GM19397 (cell line): Measurements from ENCODE around the gene PPP6R1.
"Not testable (repeated sequence)": the region's sequence is repeated elsewhere in the genome, so short reads cannot be mapped to it uniquely, and the experiment has no call there.

ENCODE experiments used
- ATAC-seq: cut with Tn5 transposase; IDR thresholded peaks from one replicate; pipeline ENCODE4 v1.9.1; 2021; ENCODE audit warnings: mild to moderate bottlenecking, moderate library complexity; ENCODE audit not compliant: unreplicated experiment

Gene PPP6R1

DNA sequence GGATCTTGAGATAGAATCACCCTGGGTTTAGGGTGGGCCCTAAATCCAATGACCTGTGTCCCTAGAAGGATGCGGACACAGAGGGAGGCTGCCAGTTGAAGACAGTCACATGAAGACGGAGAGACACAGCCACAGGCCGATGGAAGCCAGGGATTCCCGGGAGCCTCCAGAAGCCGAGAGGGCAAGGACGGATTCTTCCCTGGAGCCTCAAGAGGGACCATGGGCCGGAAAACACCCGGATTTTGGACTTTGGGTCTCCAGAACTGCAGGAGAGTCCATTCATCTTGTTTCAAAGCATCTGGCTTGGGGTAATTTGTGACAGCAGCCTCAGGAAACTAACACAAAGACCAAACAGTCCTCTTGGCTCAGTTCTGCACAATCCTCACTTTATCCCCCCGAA is 32.5 kb downstream of the PPP6R1 start:
- ATAC-seq, result no peak

GRCh38 chr19:55225415-55225958 is 33.3 kb downstream of the PPP6R1 start:
- no peak for ATAC-seq

DNA sequence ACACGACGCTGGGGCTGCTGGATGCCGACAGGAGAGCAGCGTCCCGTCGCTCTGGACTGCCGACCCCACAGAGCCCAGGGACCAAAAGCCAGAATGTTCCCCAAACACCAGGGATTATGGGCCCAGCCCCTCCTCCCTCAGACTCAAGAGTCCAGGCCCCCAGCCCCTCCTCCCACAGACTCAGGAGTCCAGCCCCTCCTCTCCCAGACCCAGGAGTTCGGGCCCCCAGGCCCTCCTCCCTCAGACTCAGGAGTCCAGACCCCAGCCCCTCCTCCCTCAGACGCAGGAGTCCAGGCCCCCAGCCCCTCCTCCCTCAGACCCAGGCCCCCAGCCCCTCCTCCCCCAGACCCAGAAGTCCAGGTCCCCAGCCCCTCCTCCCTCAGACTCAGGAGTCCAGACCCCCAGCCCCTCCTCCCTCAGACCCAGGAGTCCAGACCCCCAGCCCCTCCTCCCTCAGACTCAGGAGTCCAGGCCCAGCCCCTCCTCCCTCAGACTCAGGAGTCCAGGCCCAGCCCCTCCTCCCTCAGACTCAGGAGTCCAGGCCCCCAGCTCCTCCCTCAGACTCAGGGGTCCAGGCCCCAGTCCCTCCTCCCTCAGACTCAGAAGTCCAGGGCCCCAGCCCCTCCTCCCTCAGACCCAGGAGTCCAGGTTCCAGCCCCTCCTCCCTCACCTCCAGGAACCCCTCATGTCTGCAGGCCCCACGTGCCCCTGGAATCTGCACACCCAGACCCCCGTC is 34.0 kb downstream of the PPP6R1 start:
- ATAC-seq, result not testable (repeated sequence)

GRCh38 chr19:55224038-55224665 is 34.7 kb downstream of the PPP6R1 start:
- ATAC-seq, result no peak

DNA sequence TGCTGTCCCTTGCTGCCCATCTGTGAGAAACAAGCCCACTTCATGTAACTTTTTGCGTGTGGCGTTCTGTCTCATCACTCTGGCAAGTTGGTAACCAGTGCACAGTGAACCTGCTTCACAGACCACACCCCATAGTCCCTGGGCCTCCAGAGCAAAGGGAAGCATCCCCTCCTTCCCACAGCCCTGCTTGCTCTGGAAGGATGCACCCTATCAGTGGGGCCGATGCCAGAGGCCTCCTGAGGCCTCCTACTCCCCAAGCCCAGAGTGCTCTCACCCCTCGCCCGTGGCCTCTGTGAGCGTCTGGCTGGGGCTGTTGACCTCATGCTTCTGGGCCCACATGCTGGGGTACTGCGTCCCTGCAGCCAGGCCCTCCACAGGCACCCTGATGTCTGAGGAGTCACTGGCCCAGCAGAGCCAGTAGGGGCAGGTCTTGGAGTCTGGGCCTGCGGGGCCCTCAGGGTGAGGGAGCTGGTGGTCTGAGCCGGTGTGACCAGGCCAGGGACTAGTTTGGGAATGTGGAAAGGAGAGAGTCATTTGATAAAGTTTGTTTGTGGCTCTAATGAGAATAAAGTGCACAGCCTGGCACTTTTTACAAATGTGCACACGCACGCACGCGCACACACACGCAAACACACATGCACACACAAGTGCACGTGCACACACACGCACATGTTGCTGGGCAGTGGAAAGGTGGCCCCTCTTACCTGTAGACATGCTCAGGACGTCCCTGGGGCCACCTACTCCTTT is 35.4 kb downstream of the PPP6R1 start:
- ATAC-seq, result no peak

DNA sequence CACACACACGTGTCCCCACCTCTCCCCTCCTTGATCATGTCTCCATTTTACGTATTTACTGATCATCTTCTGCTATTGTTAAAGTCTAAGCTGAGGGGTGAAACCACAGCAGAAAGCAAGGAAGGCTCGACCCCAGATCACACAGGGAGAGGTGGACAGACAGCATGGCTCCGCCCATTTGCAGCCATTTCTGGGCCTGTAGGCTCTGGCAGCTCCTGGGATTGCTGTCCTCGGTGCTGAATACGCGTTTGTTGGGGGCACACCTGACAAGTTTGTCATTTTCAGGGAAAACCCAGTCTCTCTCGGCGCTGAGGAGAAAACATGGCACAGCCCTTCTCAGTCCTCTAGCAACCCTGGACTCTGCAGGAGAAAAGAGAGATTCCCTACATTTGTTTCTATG is 38.3 kb downstream of the PPP6R1 start:
- ATAC-seq, result no peak

DNA sequence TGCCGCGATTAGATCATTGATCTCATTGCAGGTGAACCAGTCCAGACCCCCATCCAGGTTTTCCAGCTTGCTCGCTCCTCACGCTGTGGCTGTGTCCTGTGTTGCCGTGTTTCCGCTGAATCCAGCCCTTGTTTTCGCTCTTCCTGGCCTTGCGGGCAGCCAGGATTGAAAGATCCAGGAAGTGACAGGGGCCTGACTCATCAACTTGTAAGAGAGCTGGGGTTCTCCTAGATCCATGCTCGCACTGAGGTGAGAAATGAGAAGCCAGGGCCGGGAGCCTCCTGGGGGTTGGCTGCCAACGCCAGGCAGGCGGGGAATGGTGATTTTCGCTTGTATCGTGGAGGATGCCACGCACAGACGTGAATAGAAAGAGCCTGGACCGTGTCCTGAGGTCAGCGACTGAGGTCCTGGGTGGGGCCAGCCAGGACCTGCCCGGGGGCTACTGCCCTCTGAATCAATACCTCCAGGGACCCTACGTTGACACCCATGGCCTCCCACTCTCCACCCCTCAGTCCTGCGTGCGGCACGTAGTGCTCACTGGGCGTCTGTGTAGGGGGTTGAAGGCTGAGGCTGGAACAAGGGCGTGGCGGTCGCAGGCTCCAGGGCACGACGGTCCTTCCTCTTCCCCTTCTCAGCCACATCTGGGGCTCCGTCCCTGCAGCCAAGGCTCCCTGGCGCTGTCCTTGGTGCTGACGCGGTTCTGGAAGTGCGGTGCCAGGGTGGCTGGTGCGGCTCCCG is 42.2 kb downstream of the PPP6R1 start:
- ATAC-seq, result no peak

DNA sequence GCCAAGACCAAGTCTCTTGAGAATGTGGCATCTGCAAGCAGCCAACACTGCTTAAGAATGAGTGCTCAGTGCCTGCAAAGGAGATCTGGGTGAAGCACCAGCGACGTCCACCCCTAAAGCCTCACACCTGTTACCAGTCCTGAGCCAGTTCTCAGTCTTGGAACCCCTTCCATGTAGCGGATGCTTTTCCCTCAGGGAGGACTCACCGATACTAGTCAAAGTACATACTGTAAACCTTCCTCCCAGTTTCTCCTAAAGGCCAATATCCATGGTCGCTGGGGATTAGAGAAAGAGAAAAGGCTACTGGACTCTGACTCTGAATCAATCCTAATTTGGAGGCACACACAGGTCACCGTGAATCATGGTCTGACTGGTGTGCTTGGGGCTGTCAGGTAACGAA is 45.3 kb downstream of the PPP6R1 start:
- ATAC-seq, result no peak

DNA sequence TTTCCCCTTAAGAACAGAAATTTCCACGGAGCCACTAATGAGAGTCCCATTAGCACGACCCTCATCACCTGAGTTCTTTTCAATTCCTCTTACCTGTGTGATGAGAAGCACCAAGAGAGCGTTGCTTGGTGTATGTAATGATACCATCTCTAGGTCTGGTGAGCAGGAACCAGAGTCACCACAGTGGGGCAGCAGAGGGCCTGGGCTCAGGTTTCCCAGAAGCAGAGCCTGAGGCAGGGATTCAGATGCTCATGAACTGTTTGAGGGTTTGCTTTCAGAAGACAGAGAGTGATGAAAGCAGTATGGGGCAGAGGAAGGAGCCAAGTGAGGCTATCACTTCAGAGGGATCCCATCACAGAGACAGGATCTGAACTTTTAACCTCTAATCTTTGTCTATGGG is 46.4 kb downstream of the PPP6R1 start:
- ATAC-seq, result no peak

- no peak for ATAC-seq
These were observed 48.9 kb downstream of the PPP6R1 start for GRCh38 chr19:55209693-55210472.

DNA sequence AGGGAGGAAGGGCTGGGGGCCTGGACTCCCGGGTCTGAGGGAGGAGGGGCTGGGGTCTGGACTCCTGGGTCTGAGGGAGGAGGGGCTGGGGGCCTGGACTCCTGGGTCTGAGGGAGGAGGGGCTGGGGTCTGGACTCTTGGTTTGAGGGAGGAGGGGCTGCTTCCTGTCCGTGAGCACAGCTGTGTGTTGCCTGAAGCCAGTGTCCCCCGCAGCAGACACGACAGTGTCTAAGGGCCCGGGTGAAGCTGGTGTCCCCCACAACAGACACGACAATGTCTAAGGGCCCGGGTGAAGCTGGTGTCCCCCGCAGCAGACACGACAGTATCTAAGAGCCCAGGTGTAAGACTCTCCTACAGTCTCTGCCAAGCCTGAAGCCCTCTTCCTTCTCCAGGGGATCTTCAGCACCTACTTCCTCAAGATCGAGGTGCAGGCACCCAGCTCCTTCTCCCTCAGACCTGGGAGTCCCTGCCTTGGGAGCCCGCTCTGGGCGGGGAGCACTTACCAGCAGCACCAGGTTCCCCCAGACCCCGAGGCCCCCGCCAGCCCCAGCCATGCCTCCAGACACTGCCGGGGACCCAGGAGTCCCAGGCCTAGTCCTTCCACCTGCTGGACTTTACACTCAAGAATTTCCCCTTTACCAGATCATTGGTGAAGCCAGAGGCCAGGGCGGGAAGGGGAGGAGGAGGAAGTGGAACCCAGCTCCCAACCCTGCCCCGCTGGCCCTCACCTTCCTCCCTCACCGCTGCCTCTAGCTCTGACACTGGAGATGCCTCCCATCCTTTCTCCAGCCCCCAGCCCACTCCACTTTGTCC is 49.7 kb downstream of the PPP6R1 start, which contains the start of gene PTPRH:
Gene PTPRH (minus strand): TSS at position 622 of the 813 bp plus-strand sequence. CDS start 68 bp downstream, at position 554.
- ATAC-seq, result no peak

DNA sequence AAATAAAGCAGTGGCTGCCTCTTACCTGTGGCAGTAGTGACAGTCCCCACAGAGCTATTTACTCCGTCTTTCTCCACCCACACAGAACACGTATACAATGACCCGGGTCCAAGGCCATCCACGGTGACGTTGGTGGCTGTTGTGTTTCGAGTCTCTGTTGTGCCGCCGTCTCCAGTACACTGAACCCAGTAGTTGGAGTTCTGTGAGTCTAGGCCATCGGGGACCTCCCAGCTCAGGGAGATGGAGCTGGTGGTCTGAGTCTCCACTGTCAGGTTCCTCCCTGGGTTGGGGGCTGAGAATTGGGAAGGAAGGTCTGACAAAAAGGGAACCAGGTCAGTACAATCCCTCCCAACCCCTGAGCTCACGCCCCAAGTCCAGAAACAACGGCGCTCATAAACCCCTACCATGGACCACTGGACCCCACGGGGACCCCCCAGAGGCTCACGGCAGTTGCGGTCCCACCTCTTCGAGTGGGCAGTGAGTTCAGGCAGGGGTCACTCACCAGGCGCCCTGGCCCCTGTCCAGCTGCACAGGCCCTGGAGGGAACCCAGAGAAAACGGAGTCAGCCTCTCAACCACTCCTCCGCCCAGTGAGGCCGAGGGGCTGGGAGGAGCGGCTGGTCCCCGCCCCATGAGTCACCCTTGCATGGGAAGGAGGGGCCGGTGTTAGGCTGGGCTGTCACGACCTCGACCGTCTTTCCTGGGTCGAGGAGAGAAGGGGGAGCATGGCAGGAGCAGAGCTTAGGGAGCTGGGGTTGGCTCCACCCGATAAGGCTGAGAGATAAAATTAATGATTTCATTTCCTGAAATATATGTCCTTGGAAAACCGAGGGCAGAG is 51.9 kb downstream of the PPP6R1 start:
- no peak for ATAC-seq

DNA sequence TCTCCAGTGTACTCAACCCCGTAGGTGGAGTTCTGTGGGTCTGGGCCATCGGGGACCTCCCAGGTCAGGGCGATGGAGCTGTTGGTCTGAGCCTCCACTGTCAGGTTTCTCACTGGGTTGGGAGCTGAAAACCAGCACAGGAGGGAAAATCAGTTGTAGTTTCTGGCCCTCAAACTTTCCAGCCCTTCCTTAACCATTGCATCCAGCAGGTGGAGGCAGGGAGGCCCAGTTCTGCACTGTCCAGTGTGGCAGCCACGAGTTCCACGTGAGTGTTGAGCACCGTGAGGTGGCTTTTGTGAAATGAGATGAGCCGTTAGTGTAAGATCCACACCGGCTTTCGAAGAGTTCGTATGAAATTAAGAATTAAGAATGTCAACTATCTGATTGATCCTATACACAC is 56.6 kb downstream of the PPP6R1 start:
- not testable (repeated sequence) for ATAC-seq

DNA sequence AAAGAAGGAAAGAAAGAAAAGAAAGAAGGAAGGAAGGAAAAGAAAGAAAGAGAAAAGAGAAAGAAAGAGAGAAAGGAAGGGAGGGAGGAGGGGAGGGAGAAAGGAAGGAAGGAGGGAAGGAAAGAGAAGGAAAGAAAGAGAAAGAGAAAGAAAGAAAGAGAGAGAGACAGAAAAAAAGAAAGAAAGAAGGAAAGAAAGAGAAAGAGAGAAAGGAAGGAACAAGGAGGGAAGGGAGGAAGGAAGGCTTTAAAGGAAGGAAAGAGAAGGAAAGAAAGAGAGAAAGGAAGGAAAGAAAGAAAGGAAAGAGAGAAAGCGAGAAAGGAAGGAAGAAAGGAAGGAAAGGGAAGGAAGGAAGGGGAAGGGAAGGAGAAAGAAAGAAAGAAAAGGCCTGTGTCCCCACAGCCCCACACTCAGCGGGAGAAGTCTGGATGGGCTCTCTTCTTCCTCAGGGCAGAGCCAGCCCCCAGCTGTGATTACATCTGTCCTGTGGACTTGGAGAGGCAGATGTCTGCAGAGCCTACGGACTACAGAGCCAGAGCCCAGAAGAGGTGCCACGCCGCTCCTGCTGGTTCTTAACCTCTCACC is 59.1 kb downstream of the PPP6R1 start:
- no peak for ATAC-seq

DNA sequence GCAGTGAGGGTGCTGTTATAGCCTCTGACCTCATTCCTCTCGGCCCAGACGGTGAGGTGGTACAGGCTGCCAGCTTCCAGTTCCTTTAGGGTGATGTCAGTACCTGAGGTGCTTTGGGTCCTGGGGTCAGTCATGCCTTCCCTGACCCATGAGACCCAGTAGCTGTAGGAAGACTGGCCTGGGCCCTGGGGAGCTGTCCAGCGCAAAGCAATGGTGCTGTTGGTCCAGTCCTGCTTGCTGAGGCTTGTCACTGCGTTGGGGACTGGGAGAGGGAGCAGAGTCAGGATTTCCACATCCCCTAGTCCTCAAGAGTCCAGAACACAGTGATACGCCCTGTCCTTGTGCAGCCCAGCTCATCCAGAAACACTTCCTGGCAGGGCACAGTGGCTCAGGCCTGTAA is 60.2 kb downstream of the PPP6R1 start:
- no peak for ATAC-seq

DNA sequence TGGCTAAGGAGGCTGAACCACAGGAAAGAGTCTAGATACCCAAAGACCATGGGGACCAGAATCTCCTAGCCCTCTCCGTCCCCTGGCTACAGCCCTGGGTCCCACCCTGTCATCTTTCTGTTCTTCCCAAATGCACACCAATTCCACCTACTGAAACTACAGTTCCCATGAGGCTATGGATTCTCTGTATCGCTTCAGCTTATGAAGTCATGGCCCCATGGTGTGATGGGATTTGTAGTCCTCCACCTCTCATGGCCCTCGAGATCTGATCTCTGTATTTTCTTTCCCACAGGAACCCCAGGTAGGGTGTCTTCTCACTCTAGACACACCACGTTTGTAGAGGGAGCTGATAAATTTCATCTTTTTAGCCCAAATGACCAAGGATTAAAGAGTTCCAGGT is 61.3 kb downstream of the PPP6R1 start:
- no peak for ATAC-seq

DNA sequence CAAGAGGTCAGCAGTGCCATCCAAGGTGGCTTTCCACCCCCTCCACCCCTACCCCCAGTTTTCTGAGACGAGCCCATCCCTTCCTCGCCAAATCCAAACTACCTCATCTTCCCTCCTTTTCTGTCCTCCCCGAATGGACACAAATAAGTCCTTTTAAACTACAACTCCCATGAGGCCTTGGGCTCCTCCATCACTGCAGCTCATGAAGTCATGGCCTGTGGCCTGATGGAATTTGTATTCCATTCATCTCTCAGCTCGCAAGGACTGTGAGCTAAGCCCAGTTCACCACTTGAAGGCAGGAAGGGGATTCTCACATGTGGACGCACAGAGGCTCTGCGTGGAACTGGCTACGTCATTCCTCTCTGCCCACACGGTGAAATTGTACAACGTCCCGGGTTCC is 62.0 kb downstream of the PPP6R1 start:
- no peak for ATAC-seq

GRCh38 chr19:55193481-55193880 is 65.3 kb downstream of the PPP6R1 start:
- no peak for ATAC-seq
